ENCODE data around the gene NAT9. TPM values are rescaled to one million over a fixed set of nuclear protein-coding genes. Genes with fewer than 3 reads are reported as not detected.

Gene NAT9
- total RNA-seq, 4 donors from 2014 or later = 27.5 to 78.6 (median 43.2) TPM

- peaks cover 0 to 89% (median 0%) of the 10 kb centered on the region in 3 donors for H3K36me3 ChIP-seq
- H3K27me3 ChIP-seq = no peaks in the 10 kb centered on the region
- no peak overlapping the region for H3K27ac ChIP-seq
- H3K4me1 ChIP-seq = peaks cover 0 to 5% (median under 1%) of the 10 kb centered on the region in 4 donors
- DNase-seq (ENCODE audit: low spot score in 2 of 2) = no peak
- 73 to 76% methylated on average over 4 of the region's 4 CpGs for WGBS, 2 donors
- no peak overlapping the region for H3K4me3 ChIP-seq
- TF ChIP-seq, protein P1, sequence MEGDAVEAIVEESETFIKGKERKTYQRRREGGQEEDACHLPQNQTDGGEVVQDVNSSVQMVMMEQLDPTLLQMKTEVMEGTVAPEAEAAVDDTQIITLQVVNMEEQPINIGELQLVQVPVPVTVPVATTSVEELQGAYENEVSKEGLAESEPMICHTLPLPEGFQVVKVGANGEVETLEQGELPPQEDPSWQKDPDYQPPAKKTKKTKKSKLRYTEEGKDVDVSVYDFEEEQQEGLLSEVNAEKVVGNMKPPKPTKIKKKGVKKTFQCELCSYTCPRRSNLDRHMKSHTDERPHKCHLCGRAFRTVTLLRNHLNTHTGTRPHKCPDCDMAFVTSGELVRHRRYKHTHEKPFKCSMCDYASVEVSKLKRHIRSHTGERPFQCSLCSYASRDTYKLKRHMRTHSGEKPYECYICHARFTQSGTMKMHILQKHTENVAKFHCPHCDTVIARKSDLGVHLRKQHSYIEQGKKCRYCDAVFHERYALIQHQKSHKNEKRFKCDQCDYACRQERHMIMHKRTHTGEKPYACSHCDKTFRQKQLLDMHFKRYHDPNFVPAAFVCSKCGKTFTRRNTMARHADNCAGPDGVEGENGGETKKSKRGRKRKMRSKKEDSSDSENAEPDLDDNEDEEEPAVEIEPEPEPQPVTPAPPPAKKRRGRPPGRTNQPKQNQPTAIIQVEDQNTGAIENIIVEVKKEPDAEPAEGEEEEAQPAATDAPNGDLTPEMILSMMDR (IDR thresholded peaks at IDR 0.05) = no peak
- no peak for TF ChIP-seq EP300 (IDR thresholded peaks at IDR 0.05)
- TF ChIP-seq POLR2A (IDR thresholded peaks at IDR 0.05) = no peak
- no peaks in the 10 kb centered on the region for H3K9me3 ChIP-seq
Observed at GRCh38 chr17:74796211-74796610, 20.1 kb upstream of the NAT9 start.

GRCh38 chr17:74795327-74796020 is 19.3 kb upstream of the NAT9 start:
- Histone ChIP-seq H3K4me1 (peaks cover 0 to 8% (median 2%) of the 10 kb centered on the region in 4 donors), H3K9me3 (no peaks in the 10 kb centered on the region), H3K27ac (no peak overlapping the region), H3K27me3 (no peaks in the 10 kb centered on the region), H3K36me3 (peaks cover 0 to 89% (median 0%) of the 10 kb centered on the region in 3 donors), H3K4me3 (no peak overlapping the region)
- no peak for DNase-seq (ENCODE audit: low spot score in 2 of 2)
- 87 to 89% methylated on average over 11 to 18 of the region's 18 CpGs for WGBS, 2 donors
- TF ChIP-seq, protein P1 (IDR thresholded peaks at IDR 0.05) = no peak

- no peak for DNase-seq (ENCODE audit: low spot score in 2 of 2)
- TF ChIP-seq, protein P1 (IDR thresholded peaks at IDR 0.05) = no peak
- TF ChIP-seq EP300 (IDR thresholded peaks at IDR 0.05) (no peak), POLR2A (IDR thresholded peaks at IDR 0.05) (no peak)
- WGBS, 2 donors = 86 to 98% methylated on average over 12 of the region's 12 CpGs
- Histone ChIP-seq H3K4me3 (no peak overlapping the region), H3K36me3 (peaks cover 0 to 82% (median 0%) of the 10 kb centered on the region in 3 donors), H3K27me3 (no peaks in the 10 kb centered on the region), H3K27ac (no peak overlapping the region), H3K9me3 (no peaks in the 10 kb centered on the region), H3K4me1 (peaks cover 0 to 8% (median 2%) of the 10 kb centered on the region in 4 donors)
Observed at GRCh38 chr17:74792586-74793105, 16.5 kb upstream of the NAT9 start.

DNA sequence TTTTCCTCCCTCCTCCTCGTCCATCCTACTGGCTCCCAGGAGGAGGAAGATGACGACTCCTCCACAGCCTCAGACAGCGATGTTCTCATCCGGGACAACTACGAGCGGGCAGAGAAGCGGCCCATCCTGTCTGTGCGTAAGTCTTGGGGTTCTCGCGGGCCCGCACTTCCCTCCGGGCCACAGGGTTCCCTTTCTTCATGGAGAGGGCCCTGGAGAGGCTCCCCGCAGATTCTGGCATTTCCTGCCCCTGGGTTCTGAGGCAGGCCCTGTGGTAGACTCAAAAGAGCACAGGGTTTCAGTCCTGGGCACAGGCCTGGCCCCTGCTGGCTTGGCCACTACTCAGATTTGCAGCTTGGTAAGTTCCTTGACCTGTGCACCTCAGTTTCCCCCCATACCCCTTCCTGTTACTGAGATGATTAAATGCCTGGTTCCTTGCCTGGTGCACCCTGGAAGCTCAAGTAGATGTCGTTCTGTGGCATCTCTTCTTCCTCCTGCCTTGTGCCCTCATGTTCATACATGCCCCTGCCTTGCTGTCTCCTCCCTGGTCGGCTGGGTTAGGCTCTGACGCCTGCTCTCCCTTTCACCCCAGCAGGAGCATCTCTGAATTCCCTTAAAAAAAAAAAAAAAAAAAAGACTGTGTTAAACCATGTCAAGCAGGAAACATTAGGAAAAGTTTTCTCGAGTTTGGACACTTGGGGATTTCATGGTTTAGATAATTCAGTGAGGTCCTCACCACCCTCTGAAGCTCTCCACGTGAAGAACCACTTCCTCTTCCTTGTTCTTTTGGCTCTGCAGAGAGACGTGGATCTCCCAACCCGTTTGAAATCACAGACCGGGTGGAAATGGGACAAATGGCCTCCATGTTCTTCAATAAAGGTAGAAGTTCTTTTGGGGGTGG is 14.3 kb upstream of the NAT9 start:
- Histone ChIP-seq H3K4me1 (peaks cover 0 to 8% (median 2%) of the 10 kb centered on the region in 4 donors), H3K27me3 (no peaks in the 10 kb centered on the region), H3K9me3 (no peaks in the 10 kb centered on the region), H3K27ac (no peak overlapping the region), H3K4me3 (no peak overlapping the region), H3K36me3 (peaks cover 0 to 75% (median 0%) of the 10 kb centered on the region in 3 donors)
- TF ChIP-seq EP300 (IDR thresholded peaks at IDR 0.05) = no peak
- TF ChIP-seq POLR2A (IDR thresholded peaks at IDR 0.05) = no peak
- TF ChIP-seq, protein P1 (IDR thresholded peaks at IDR 0.05) = no peak
- WGBS, 2 donors = 77 to 80% methylated on average over 21 of the region's 21 CpGs
- DNase-seq (ENCODE audit: low spot score in 2 of 2) = no peak

Measured in tibial nerve (tissue), 4 donors.